Activated T-helper 9 cell treated with anti-CD3 and anti-CD28 coated beads, Interleukin-2, amount 50 U/mL, for 16 hours (primary cell): ENCODE measurements around the gene ZNF281.
"Not testable (repeated sequence)": the region's sequence is repeated elsewhere in the genome, so short reads cannot be mapped to it uniquely, and the experiment has no call there.

ENCODE experiments used
- DNase-seq: peaks from one replicate; pipeline ENCODE4 v3.0.0-alpha.2; 2020; ENCODE audit warnings: low read depth

The ZNF281 gene

DNA sequence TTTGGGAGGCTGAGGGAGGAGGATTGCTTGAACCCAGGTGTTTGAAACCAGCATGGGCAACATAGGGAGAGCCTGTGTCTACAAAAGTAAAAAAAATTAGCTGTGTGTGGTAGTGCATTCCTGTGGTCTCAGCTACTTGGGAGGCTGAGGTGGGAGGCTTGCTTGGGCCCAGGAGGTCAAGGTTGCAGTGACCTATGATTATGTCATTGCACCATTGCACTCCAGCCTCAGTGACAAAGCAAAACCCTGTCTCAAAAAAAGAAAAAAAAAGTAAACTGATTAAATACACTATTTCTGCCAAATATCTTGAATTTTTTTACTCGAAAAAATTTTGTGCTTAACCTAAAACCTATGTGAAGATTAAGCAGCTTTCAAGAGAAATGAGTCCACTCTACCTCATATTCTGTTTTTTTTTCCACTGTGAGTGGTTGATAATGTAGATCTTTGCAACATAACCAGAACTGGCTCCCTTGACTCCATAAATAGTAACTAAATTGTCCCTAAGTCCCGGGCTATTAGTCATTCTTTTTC lies 19.4 kb upstream of the ZNF281 start:
- DNase-seq: no peak

DNA sequence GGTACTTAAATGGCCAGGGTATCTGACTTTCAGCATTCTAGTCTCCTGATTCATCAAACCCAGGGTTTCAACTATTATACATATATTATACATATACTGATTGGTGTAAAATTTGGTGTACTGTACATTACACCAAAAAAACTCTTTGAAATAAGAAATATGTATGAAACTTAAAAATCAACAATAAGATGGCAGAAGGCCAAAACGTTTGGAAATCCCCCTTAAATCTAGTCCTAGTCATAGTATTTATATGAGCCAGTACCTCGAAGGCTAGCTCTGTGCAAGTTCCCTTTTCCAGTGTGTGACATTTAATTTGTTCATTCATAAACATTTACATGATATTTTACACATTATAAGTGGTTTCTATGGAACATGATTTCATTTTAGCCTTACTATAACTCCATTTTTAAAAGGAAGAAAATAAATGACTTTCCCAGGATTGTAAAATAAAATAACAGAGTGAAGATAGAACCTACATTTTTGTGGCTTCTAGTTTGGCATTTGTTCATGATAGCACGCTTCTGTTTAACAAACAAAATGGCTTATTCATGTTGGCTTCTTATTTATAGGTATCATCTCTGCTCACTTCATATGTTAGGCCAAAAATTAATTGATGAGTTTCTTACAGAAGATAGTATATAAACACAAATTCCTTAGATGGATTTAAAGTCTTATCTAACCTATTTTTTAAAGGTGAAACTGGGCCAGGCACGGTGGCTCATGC lies 18.8 kb upstream of the ZNF281 start:
- DNase-seq: no peak

DNA sequence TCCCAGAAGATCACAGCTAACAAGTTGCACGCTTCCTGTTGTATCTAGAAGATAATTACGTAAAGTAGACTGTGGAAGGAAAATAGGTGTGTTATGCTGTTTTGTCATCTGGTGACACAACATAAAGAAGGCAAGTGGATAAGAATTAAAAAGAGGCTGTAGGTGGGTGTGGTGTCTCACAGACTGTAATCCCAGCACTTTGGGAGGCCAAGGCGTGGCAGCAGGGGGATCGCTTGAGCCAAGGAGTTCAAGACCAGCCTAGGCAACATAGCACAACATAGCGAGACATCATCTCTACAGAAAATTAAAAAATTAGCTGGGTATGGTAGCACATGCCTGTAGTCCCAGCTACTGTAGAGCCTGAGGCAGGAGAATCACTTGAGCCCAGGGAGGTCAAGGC lies 17.9 kb upstream of the ZNF281 start:
- no peak for DNase-seq

DNA sequence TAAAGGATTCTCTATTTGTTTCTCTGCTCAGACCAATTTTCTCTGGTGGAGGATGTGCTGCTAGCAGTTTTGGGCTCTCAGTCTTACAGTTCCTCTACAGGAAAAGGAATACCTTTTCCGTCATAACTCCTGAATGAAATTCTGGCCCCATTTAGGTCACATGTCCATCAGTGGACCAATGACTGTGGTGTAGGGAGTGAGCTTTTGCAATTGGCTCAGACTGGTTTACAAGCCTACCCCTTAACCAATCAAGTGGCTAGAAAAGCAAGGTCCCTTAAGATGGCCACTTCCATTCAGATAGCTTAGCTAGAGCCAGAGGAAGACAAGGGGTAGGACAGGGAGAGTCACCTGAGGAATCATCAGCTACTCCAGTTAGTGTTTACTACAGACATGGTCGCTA lies 16.4 kb upstream of the ZNF281 start:
- DNase-seq: no peak

DNA sequence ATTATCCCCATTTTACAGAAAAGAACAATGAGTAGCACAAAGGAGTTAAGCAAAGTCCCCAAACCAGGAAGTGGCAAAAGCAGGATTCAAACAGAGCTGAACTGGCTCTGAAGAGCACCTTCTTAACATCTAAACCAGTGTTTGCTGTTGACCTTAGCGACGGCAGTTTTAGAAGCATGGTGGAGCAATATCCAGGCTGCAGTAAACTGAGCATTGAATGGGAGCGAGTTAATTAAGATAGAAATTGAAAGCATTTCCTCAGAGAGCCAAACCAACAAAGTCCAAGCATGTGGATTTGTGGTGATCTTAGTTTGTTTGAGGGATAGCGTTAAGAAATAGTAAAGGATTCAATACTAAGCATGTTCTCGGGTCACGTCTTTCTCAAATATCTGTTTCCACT lies 13.4 kb upstream of the ZNF281 start:
- no peak for DNase-seq

DNA sequence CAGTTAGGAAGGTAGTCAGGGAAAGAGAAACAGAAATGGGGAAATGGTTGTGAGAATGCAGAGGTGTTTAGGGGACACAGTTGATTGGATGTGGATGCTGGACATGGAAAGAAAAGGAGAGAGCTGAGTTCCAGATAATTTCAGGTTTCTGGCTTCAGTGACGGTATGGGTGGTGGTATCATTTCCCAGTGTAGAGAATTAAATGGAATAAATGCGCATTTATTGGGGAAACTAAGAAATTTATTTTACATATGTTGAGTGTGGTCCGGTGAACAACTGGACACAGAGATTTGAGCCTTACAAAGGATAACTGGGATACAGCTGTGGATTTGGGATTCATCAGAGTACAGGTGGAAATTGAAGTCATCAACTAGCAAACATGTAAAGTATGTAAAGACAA lies 12.4 kb upstream of the ZNF281 start:
- DNase-seq: no peak

DNA sequence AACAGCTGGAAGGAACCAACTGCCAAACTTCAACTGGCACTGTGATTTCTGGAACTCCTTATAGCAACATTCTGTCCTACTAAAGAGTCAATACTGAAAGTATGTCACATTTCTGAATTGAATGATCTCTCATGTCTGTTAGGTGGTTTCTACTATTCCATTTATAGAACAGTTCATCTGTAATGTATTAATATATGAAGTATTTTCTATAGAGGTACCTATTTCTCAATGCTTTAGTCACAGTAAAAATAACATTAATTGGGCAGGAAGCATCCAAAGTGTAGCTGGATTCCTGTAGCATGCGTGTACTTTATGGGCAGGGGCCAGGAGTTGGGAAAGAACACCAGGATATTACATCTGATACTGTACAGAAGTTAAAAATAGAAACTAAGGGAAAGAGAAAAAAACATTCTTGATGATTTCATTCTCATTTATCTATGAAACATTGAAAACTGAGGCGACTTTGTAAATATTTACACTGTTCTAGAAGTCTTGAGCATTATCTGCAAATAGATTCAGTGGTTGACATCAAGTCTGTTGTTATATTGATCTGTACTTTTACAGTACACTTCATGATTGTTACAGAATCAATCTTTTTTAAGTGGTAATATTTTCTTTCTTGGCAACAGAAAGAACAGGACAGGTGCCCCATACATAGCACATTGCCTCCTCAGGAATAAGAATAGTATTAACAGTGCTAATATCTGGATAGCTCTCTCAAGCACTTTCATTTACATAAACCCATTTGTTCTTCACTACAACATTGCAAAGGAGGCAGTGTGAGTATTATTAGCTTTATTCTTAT lies 6.2 kb upstream of the ZNF281 start:
- DNase-seq: no peak

DNA sequence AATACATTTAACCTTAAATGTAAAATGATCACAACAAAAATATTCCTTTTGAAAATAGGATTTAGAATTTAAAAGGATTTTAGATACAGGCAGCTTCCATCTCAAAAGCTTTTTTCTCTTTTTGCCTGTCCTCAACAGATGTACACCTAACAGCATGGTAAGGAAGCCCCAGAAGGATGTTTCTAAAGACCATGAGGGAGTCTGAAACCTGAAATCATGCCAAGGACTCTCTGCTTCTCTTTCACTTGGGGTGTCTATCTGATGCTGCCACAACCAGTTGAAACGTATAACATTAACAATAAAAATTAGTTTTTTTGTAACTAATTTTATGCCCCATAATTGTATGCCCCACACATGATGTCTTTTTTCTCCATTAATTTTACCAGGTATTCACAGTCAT lies 5.4 kb upstream of the ZNF281 start:
- no peak for DNase-seq

DNA sequence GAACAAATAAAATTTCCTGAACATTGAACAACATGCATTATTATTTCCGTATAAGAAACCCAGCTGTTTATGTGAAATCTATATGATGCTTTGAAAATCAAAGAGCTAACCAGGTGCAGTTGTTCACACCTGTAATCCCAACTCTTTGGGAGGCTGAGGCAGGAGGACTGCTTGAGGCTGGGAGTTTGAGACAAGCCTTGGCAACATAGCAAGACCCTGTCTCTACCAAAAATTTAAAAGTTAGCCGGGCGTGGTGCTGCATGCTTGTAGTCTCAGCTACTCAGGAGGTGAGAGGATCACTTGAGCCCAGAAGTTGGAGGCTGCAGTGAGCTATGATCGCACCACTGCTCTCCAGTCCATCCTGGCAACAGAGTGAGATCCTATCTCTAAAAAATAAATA lies 4.8 kb upstream of the ZNF281 start:
- no peak for DNase-seq

DNA sequence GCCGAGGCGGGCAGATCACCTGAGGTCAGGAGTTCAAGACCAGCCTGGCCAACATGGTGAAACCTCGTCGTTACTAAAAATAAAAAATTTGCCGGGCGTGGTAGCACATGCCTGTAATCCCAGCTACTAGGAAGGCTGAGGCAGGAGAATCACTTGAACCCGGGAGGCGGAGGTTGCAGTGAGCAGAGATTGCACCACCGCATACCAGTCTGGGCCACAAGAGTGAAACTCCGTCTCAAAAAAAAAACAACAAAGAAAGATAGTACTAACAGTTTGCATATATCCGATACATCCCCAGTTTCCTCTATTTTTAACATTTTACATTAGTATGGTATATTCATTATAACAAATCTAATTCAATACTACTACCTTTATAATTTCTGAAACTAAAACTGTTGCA lies 3.9 kb upstream of the ZNF281 start:
- DNase-seq: not testable (repeated sequence)

DNA sequence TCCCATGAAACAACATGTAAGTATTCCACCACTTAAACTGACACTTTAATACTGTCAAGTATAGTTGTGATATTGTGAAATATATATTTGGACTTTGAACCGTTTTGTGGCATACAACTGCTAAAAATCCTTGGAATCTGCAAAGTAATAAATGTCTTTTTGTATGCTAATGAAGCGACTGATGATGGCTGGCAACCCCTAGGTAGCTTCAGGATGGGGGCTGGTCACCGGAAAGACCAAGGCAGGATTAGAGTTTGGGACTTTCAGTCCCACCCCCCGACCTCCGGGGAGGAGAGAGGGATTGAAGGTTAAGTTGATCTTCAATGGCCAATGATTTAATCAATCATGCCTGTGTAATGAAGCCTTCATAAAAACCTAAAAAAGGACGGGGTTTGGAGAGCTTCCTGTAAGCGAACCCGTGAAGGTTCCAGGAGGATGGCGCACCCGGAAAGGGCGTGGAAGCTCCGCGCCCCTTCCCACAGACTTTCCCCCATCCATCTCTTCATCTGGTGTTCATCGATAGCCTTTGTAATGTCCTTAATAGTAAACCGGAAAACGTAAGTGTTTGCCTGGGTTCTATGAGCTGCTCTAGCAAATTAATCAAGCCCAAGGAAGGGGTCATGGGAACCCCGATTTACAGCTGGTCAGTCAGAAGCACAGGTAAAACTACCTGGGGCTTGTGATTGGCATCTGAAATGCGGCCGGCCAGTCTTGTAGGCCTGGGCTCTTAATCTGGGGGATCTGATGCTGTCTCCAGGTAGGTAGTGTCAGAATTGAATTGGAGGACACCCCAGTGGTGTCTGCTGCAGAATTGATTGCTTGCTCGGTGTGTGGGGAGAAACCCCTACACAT lies 1.8 kb upstream of the ZNF281 start:
- DNase-seq: no peak

DNA sequence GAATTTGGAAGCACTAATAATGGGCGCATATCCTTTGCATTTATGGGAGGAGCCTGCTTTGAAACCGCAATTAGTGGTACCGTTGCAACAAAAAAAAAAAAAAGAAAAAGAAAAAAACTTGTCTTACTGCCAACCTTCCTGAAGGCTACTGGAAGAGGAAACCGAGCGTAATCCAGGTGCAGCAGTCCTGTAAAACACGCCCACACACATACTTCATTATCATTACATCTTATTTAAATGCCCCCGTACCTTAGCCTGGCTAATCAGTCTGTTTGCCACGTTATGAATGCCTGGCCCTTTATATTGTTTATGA lies 686 bp upstream of the ZNF281 start:
- DNase-seq: no peak

DNA sequence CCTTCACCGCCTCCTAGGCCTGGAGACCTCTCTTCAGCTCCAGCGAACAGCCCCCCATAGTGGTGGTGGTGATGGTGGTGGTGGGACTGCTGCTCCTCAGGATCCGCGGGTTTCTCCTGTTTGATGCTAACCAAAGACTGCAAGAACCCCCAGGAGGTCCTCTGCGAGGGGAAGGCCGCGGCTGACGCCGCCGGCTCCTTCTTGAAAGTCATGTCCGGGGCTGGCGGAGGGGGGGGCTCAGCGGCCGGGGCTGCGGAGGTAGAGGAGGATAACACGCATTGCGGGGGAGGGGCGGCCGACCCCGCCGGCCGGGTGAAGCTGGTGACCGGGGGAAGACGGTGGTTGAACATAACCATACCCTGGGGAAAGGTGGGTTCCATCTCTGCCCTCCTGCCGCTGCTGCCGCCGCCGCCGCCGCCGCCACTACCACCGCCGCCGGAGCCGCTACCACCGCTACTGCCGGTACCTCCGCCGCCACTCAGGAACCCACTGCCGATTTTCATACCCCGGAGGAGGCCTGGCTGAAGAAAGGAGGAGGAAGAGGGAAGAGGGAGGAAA lies 554 bp downstream of the ZNF281 start:
- peak; percentile 20 for DNase-seq

DNA sequence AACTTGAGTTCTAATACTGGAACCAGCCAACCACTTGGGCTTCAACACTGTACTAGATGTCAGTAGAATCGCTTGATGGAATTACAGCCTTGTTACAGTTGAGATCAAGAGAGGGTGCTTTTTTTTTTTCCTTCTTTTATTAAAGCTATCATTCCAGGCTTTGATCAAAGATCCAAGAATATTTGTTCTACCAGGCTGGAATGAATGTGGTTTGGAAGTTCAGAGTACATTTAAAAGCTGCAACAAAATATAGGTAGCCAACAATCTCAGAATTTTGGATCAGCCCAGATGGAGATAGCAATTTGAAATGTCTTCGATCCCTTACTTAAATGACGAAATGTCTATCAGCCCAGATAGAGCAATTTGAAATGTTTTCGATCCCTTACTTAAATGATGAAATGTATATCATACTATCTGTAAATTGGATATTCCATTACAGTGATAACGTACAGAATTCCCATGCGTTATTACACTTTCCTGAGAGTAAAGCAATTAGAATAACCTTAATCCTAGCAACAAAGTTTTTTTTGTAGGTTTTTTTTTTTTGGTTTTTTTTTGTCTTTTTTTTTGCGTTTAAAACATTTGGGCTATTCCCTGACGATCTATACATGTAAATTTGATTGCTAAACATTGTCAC lies 3.6 kb downstream of the ZNF281 start:
- no peak for DNase-seq

DNA sequence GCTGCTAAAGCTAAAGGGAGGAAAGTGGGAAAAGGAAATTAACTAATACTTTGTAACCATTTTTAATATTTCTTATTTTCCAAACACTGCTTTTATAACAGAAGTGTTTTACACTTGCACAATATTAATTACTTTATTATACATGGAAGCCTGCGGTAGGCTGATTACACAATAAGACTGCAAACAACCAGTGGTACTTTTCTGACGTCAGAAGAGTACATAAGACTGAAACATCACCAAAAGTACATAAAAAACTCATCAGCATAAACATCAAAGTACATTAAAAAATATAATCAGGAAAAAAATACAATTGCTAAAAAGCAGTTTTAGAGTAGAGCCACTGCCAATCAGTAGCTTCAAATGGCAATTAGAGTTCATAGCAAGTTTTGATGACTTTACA lies 4.6 kb downstream of the ZNF281 start:
- no peak for DNase-seq

DNA sequence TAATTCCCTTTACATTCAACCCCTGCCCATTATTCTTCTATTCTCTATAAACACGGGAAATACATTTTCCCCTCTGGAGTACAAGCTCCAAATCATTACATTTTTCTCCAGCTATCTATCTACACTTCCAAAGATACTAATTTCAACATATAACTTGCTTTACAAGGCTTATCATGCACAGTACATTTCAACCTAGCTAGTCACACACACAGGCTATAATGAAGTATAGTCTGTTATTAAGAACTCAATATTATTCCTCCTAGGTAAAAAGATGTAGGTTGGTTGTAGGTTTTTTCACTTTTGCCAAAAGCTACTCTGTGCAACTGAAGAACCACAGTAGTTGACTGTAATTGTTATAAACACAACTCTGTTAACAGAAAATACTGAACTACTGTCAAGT lies 8.1 kb downstream of the ZNF281 start:
- DNase-seq: no peak

DNA sequence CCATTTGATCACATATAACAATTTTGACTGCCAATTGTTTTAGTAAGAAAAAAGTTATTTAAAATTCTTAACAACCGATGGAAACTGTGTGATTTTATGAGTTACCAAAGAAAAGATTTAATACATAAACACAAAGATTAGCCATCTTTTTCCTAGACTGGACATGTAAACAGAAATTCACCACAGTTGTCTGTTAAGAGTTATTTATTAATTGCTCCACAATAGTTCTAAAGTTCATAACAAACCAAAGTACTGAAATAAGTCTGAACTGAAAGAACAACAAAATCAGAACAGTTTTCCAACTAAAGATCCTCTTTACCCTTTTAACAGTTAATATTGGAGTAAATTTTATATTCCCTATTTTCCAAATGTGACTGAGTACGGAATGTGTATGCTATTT lies 8.6 kb downstream of the ZNF281 start:
- DNase-seq: no peak

DNA sequence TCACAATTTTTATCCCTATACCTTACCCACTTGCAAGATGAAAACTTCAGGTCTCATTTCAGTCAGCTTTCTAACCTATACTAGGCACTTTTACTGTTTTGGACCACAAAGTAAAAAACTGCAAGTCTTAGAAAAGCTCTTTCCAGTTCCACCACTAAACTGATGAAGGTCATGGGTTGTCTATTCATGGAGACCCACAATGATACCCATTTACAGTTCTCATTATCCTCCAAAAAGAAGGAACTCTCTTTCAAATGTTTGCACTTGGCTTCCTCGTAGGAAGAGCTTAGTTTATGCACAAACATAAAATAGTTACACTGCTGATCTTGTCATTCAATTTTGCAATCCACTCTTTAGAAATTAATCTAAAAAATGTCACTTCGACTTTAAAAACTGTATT lies 9.3 kb downstream of the ZNF281 start:
- DNase-seq: no peak

DNA sequence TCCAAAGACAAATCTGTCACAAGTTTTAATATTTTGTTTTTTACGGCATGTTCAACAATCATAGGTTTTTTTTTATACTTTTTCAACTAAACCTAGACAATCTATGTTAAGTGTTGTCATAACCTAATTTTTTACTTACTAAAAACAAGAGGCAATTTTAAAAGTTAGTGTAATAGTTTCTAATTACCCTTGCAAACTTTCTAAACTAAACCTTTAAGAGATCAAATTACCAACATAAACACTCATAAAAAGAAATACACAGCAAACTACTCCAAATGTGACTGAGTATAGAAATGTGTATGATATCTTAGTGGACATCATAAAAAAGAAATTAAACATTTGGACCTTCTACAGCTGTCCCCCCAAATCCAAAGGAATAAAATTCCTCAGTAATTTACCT lies 10.0 kb downstream of the ZNF281 start:
- no peak for DNase-seq

DNA sequence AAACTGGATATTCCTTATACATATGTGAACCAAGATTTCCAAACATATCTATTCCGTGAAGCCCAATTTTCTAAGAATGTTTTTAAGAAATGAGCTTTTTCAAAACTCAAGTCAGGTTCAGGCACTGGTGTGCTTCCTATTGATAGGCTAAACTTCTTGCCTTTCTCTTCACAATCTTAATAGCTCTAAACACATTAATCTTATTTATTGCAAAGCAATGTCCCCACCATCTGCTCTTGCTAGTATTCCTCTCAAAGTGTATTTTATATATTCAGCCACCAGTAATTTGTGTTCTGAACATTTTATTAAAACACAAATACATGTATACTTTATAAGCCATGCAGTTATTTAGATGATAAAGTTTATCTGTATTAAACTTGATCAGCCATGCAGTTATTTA lies 11.5 kb downstream of the ZNF281 start:
- no peak for DNase-seq

DNA sequence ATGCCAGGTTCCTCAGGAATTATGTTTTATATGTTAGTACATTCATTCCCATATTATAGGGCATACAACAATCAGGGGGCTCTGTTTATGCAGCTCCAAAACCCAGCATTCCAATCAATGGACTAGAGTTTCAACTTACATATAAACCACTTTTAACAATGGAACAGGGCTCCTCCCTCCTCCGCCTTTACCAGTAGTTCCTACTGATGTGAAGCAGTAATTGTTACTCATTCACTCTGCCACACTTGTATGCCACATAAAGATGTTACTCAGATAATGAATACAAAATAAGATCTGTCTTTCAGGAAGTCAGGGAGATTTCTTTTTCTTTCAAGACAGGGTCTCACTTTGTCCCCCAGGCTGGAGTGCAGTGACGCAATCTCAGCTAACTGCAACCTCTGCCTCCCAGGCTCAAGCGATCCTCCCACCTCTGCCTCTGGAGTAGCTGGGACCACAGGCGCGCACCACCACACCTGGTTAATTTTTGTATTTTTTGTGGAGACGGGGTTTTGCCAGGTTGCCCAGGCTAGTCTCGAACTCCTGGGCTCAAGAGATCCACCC lies 17.1 kb downstream of the ZNF281 start:
- no peak for DNase-seq

DNA sequence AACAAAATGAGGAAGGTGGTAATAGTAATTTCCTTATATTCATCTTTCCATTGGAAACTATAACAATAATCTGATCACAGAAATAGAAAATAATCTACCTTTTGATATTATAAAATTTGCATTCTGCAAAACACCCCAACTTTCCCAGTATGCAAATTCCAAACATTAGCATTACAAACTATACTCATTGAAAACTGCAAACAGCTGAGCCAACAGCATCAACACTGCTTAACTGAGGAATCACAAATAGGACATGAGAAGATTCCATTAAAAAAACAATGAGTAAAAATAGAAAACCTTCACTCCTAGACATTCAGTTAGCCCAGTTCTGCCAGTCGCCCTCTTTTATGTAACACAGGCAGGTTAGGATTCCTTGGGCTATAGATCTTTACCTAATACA lies 18.1 kb downstream of the ZNF281 start:
- no peak for DNase-seq
